ENCODE measurements around the gene PRMT9. TPM values are rescaled to one million over a fixed set of nuclear protein-coding genes. Genes with fewer than 3 reads are reported as not detected.

Gene PRMT9
- total RNA-seq, 4 donors from 2014 or later: 3.5 to 63.3 (median 25.6) TPM

DNA sequence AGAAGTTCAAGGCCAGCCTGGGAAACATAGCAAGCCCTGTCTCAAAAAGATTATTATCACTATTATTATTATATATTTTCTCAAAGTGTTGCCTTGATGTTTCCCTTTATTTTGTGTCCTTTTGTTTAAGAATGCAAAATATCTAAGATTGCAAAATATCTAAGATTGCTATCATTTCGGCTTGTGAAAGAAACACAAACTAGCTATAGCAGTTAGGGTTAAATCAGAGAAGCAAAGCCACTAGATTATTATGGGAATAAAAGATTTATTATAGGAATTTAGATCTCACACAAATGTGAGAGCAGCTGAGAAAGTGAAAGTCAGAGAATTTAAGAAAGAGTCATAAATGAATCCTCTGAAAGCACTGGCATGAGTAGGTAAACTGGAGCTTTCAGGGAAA lies 84.8 kb downstream of the PRMT9 start:
- Histone ChIP-seq H3K4me1 (no peaks in the 10 kb centered on the region), H3K4me3 (no peak overlapping the region), H3K27ac (no peak overlapping the region), H3K27me3 (no peaks in the 10 kb centered on the region), H3K9me3 (no peaks in the 10 kb centered on the region), H3K36me3 (no peaks in the 10 kb centered on the region)
- TF ChIP-seq, protein P1, sequence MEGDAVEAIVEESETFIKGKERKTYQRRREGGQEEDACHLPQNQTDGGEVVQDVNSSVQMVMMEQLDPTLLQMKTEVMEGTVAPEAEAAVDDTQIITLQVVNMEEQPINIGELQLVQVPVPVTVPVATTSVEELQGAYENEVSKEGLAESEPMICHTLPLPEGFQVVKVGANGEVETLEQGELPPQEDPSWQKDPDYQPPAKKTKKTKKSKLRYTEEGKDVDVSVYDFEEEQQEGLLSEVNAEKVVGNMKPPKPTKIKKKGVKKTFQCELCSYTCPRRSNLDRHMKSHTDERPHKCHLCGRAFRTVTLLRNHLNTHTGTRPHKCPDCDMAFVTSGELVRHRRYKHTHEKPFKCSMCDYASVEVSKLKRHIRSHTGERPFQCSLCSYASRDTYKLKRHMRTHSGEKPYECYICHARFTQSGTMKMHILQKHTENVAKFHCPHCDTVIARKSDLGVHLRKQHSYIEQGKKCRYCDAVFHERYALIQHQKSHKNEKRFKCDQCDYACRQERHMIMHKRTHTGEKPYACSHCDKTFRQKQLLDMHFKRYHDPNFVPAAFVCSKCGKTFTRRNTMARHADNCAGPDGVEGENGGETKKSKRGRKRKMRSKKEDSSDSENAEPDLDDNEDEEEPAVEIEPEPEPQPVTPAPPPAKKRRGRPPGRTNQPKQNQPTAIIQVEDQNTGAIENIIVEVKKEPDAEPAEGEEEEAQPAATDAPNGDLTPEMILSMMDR (IDR thresholded peaks at IDR 0.05): no peak
- TF ChIP-seq POLR2A (IDR thresholded peaks at IDR 0.05): no peak
- DNase-seq: no peak
- intact Hi-C loops (cut with DNase I; ENCODE audit: low total_unique reads): no loop called here

GRCh38 chr4:147597561-147597960 lies 86.4 kb downstream of the PRMT9 start:
- Histone ChIP-seq H3K36me3 (no peaks in the 10 kb centered on the region), H3K9me3 (no peaks in the 10 kb centered on the region), H3K4me1 (no peaks in the 10 kb centered on the region), H3K4me3 (no peak overlapping the region), H3K27me3 (no peaks in the 10 kb centered on the region), H3K27ac (no peak overlapping the region)
- no peak for DNase-seq
- TF ChIP-seq POLR2A (IDR thresholded peaks at IDR 0.05): no peak
- TF ChIP-seq, protein P1 (IDR thresholded peaks at IDR 0.05): no peak
- intact Hi-C loops (cut with DNase I; ENCODE audit: low total_unique reads): no loop called here

- Histone ChIP-seq H3K4me3 (no peak overlapping the region), H3K36me3 (no peaks in the 10 kb centered on the region), H3K4me1 (no peaks in the 10 kb centered on the region), H3K9me3 (no peaks in the 10 kb centered on the region), H3K27me3 (no peaks in the 10 kb centered on the region), H3K27ac (no peak overlapping the region)
- intact Hi-C loops (cut with DNase I; ENCODE audit: low total_unique reads): no loop called here
- TF ChIP-seq POLR2A (IDR thresholded peaks at IDR 0.05): no peak
- TF ChIP-seq, protein P1 (IDR thresholded peaks at IDR 0.05): no peak
- DNase-seq: no peak
Observed at GRCh38 chr4:147596981-147597380, 87.0 kb downstream of the PRMT9 start.

DNA sequence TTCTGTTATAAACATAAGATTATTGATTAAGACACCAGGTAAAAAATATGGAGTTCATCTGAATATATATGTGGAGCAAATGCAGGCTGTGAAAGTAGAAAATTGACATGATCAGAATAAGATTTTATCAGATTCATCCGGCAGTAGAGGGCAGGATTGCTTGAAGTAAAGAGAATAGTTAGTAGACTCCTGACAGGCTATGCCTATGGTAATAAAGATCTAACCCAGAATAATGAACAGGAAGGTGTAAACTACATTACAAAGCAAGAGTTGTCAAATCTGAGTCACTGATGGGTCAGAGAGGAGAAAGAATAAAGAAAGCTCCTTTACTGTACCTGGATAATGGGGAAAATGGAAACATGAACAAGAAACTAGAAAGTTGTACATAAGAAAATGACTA lies 87.6 kb downstream of the PRMT9 start:
- no peak overlapping the region for H3K4me3 ChIP-seq
- no peak for DNase-seq
- H3K9me3 ChIP-seq: no peaks in the 10 kb centered on the region
- TF ChIP-seq POLR2A (IDR thresholded peaks at IDR 0.05): no peak
- TF ChIP-seq, protein P1 (IDR thresholded peaks at IDR 0.05): no peak
- H3K36me3 ChIP-seq: no peaks in the 10 kb centered on the region
- H3K27ac ChIP-seq: no peak overlapping the region
- H3K27me3 ChIP-seq: no peaks in the 10 kb centered on the region
- intact Hi-C loops (cut with DNase I; ENCODE audit: low total_unique reads): no loop called here
- H3K4me1 ChIP-seq: no peaks in the 10 kb centered on the region

DNA sequence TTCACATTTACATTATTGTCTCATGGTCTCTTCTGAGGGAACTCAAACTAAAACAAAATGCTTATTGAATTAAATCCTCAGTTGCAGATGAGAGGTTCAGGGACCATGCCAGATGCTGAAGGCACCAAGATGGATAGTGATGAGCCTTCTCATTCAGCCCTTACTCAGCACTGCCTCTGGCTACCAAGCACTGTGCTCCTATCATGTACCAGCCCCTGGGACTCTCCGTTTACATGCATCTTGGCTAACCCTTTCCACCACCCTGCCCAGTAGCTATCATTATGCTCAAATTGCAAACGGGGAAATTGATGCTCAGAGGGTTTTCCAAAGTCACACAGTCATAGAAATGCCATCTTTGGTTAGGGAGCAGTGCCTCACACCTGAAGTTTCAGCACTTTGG lies 89.4 kb downstream of the PRMT9 start:
- Histone ChIP-seq H3K4me1 (peaks cover 0 to 3% of the 10 kb centered on the region in 2 donors), H3K27me3 (no peaks in the 10 kb centered on the region), H3K36me3 (no peaks in the 10 kb centered on the region), H3K27ac (no peak overlapping the region), H3K9me3 (no peaks in the 10 kb centered on the region), H3K4me3 (no peak overlapping the region)
- TF ChIP-seq, protein P1 (IDR thresholded peaks at IDR 0.05): no peak
- TF ChIP-seq POLR2A (IDR thresholded peaks at IDR 0.05): no peak
- intact Hi-C loops (cut with DNase I; ENCODE audit: low total_unique reads): loop anchor here (5.0 kb wide), 1 partner anchor 577 kb away; no protein-coding TSS in a partner anchor
- no peak for DNase-seq
